Measurements from ENCODE around the gene AURKAIP1.

Gene AURKAIP1

GRCh38 chr1:1345860-1346500, 29.0 kb downstream of the AURKAIP1 start:
- DNase-seq: no peak

DNA sequence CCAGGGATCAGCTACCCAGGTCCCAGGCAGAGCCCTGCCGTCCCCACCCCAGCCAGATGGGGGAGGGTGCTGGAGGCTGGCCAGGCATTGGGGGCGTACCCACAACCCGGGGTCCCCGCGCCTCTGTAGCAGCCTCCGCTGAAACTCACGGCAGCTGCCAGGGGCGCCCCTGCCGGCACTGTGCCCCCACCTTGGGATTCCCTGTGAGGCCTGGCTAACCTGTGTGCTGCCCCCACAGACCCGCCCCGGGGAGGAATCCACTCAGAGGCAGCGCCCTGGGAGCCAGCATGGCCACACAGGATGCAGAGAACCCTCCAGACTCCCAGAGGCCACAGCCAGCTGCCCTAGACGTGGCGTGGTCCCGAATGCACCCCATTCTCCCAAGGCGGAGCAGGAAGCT, 29.6 kb downstream of the AURKAIP1 start:
- no peak for DNase-seq

DNA sequence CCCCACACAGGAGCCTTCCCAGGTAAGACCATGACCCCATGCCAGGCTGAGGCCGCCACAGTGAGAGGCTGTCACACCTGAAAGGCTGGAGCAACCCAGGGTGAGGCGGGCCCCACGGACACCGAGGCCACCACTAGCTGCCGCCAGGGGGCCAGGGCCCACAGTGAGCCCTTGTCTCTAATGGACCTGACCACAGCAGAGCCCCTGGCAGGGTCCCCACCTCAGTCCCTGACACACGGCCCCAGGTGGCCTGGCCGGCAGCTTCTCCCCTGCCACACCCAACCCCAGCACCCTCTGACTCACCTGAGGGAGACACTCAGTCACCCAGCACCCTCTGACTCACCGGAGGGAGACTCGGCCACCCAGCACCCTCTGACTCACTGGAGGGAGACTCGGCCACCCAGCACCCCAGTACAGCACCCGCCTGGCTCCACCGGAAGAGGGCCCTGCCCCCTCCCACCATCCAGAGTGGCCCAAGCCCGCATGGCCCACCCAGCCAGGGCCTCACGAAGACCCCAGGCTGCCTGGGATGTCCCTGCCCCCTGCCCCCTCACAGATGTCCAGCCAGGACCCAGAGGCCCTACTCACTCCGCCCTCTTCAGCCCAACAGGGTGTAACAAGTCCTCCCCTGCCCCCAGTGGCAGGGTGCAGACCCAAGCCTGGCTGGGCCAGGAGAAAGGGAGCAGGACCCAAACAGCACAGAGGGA, 30.2 kb downstream of the AURKAIP1 start:
- peak; percentile 55 to 58 for DNase-seq

DNA sequence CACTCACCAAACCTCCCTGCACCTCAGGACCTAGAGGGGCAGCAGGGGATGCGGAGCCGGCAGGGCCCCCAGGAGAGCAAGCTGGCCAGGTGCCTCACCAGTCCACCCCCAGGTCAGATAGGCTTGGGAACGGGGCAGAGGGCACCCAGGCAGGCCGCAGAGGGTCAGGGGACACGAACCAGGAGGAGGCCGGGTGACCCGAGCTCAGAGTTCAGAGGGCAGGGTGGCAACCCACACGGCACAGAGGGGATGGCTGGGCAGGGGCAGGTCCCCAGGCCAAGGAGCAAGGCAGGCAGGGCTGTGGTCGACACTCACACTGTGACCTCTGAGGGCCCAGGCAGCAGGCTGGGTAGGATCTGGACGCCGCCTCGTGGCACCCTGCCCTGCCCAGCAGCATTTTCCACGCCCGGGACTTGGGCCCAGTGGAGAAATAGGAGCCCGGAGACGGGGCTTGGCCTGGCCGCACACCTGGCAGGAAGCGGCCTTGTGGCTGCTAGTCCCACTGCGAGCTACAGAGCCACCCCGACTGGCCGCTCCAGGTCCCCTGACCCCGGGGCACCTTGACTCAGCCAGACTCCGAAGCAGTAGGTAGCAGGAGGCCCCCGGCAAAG, 31.1 kb downstream of the AURKAIP1 start:
- DNase-seq: no peak

DNA sequence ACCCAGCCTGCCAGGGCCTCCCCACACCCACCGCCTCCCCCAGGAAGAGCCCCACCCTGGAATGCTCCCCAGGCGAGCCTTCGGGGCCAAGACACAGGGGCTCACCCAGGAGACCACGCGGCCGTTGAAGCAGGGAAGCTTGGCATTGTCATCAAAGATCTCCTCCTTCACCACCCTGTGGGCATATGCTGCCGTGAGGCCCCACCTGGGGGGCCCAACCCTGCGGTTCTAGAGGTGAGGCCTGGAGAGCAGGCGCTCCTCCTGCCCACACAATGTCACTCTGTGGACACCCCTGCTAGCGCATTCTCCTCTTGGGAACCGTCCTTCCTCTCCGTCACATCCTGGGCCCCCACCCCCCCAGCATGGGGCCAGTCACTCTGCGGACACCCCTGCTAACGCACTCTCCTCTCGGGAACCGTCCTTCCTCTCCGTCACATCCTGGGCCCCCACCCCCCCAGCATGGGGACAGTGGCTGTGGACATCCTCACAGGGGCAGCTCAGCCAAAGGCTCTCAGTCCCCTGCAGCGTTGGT, 32.4 kb downstream of the AURKAIP1 start:
- DNase-seq: no peak

DNA sequence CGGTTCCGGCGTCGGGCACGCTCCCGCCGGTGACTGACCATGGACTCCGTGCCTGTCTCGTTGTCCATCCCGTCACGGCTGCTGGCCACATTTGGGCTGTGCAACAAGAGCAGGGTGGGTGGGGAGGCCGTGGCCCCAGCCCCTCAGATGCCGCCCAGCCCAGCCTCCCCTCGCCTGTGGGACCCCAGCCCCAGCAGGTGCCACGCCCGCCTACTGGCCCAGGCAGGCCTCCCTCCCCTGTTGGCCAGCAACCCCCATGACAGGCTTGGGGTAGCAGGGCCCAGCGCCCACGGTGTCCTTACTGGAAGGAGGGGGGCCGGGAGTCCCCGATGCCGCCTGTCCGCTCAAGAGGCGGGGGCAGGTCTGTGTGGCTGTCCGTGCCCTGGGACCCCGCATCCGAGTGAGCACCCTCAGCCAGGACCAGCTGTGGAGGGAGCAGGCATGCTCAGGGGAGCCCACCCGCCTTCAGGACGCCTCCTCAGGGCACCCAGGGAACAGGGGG, 32.9 kb downstream of the AURKAIP1 start:
- DNase-seq: no peak

GRCh38 chr1:1341549-1342021, 33.4 kb downstream of the AURKAIP1 start:
- no peak for DNase-seq

- DNase-seq: no peak
Observed at GRCh38 chr1:1340791-1341548, 34.0 kb downstream of the AURKAIP1 start.

- no peak for DNase-seq
Observed at GRCh38 chr1:1340185-1340584, 34.8 kb downstream of the AURKAIP1 start.

DNA sequence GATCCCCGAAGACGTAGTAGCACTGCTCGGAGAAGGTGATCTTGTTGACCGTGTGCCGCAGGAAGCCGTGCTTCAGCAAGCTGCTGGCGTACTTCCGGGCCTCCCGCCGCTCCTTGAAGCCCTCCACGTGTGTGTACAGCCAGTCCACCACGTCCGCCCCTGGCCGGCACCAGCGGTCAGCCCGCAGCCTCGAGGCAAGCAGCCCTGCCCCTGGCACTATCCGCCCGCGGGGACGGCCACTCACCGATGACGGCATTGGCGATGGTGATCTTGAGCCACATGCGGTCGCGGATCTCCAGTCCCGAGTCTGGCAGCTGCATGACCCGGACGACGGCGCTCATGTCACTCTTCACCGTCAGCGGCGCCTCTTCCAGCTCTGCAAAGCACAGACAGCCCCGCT, 36.7 kb downstream of the AURKAIP1 start:
- DNase-seq: no peak

GRCh38 chr1:1337793-1338147, 37.2 kb downstream of the AURKAIP1 start:
- DNase-seq: peak in 1 of 2 experiments; percentile 28

GRCh38 chr1:1336931-1337792, 37.8 kb downstream of the AURKAIP1 start:
- no peak for DNase-seq

DNA sequence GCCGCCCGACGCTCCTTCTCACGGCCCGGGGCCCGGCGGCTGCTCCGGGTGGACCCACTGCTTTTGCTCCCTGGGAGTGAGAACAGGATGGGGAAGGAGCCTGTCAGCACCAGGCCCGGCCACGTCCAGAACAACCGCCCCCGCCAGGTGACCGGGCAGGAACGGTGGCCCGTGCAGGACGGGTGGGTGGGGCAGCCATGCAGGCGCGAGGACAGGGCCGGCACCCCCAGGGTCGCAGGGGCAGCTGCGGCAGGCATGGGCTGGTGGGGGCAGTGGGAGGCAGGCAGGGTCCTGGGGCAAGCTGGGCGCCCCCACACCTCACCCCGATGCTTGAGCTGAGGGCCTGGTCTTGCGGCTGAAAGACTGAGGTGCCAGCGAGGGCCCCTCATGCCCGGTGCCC, 38.6 kb downstream of the AURKAIP1 start:
- DNase-seq: no peak

DNA sequence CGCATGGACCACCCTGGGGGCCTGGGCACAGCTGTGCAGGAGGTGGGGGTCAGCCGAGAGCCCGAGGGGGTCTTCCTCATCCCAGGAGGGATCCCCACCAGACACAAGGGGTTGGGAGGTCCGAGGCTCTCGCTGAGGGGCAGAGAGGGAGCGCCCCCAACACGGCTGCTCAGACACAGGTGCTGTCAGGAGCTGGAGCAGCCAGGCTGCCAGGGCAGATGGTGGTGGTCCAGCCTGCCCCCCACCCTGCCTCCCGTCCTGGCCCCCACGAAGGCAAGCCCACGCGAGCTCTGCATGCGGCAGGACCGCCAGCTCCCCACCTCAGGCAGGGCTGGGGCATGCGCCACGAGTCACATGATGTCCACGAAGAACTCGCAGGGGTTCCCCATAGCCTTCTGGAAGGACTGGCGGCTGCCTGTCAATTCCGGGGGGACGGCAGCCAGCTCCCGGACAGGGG, 39.2 kb downstream of the AURKAIP1 start:
- no peak for DNase-seq

GRCh38 chr1:1335283-1335682, 39.7 kb downstream of the AURKAIP1 start:
- DNase-seq: no peak

DNA sequence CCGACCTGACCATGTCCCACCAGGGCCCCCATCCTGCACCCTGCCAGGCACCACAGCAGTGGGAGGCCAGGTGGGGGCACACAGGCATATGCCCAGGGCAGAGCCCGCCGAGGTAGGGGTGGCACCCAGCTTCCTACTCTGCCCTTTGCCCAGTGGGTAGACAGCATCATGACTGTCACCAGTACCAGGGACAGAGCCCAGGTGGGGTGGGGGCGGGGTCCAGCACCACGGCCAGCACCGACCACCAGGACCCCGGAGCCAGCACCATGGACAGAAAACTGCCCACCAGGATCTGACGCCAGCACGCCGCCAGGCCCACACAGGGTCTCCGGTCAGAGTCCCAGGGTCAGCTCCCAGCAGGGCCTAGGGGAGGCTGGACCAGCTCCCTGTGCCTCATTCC, 40.2 kb downstream of the AURKAIP1 start:
- DNase-seq: no peak

- no peak for DNase-seq
Observed at GRCh38 chr1:1333551-1334241, 41.3 kb downstream of the AURKAIP1 start.

GRCh38 chr1:1332774-1333480, 42.1 kb downstream of the AURKAIP1 start:
- DNase-seq: no peak

- DNase-seq: no peak
Observed at GRCh38 chr1:1332031-1332755, 42.8 kb downstream of the AURKAIP1 start.
